Thyroid gland (tissue), 4 donors: Measurements from ENCODE around the gene RYR2. TPM values are rescaled to one million over a fixed set of nuclear protein-coding genes. Genes with fewer than 3 reads are reported as not detected.
"Not testable (repeated sequence)": the region's sequence is repeated elsewhere in the genome, so short reads cannot be mapped to it uniquely, and the experiment has no call there.

Experiments
- DNase-seq, 2 donors: peaks; one replicate each; pipeline ENCODE4 v3.0.0-alpha.2; 2019
- H3K27ac ChIP-seq, 3 donors: fragments of 200-600 bp; sonication (generic); 1 replicate in 2 of 3; 2 replicates in 1 of 3; pipeline ENCODE4 v1.5.1; 2016 to 2019; ENCODE audit warnings: mild to moderate bottlenecking in 1 of 3, moderate library complexity in 1 of 3
- H3K27me3 ChIP-seq: fragments of 200-600 bp; sonication (generic); one replicate; pipeline ENCODE4 v1.5.1; 2019
- H3K36me3 ChIP-seq, 2 donors: fragments of 200-600 bp; sonication (generic); one replicate each; pipeline ENCODE4 v1.5.1; 2016 to 2019
- H3K4me1 ChIP-seq, 2 donors: fragments of 200-600 bp; sonication (generic); one replicate each; pipeline ENCODE4 v1.5.1; 2017 to 2019
- H3K4me3 ChIP-seq, 3 donors: fragments of 200-600 bp; sonication (generic); replicated peaks in 1 of 3; 1 replicate in 2 of 3; 2 replicates in 1 of 3; pipeline ENCODE4 v1.5.1; 2016; ENCODE audit warnings: mild to moderate bottlenecking in 1 of 3
- H3K9me3 ChIP-seq: fragments of 200-600 bp; sonication (generic); one replicate; pipeline ENCODE4 v1.5.1; 2017
- CTCF ChIP-seq, 6 experiments: fragments of 200-600 bp in 3 of 6; fragments of 450-650 bp in 3 of 6; sonication (generic) in 3 of 6; IDR thresholded peaks; one replicate each; pipeline ENCODE4 v1.5.1; 2016 to 2019; ENCODE audit warnings: antibody characterized with exemption in 6 of 6, mild to moderate bottlenecking in 2 of 6, inconsistent platforms in 1 of 6, moderate library complexity in 1 of 6
- POLR2A ChIP-seq, 2 donors: fragments of 450-650 bp; IDR thresholded peaks; one replicate each; pipeline ENCODE4 v1.6.1; 2017; ENCODE audit warnings: antibody characterized with exemption in 2 of 2, mild to moderate bottlenecking in 2 of 2, moderate library complexity in 1 of 2
- WGBS, 2 donors: methylation state at CpG; one replicate each; pipeline ENCODE4 v1.1.5; 2017; 5-methylcytosine and 5-hydroxymethylcytosine counted together
- intact Hi-C: fragments of 100-400 bp; cut with DNase I; formaldehyde crosslinking; loops from one replicate; pipeline ENCODE4 v1.15.1; 2023
- total RNA-seq, 4 donors: library from RNA; depleted of rRNA; stranded (reverse); fragments of >200 nt; gene quantifications; one replicate each; pipeline ENCODE4 v1.2.3, GENCODE V29; 2016

Gene RYR2
- total RNA-seq, 4 donors from 2014 or later: 6.6 to 31.8 (median 28.2) TPM

- H3K4me1 ChIP-seq: peaks cover 24% of the 10 kb centered on the region in 2 donors
- H3K4me3 ChIP-seq: no peak overlapping the region
- intact Hi-C loops: no loop called here
- H3K36me3 ChIP-seq: no peaks in the 10 kb centered on the region
- H3K27me3 ChIP-seq: no peaks in the 10 kb centered on the region
- peak overlapping the region in 2 of 3 donors; percentile 3 to 13 for H3K27ac ChIP-seq
- DNase-seq: no peak
- 83 to 84% methylated on average over 5 of the region's 5 CpGs for whole genome bisulfite sequencing, 2 donors
- no peaks in the 10 kb centered on the region for H3K9me3 ChIP-seq
- TF ChIP-seq CTCF (IDR thresholded peaks at IDR 0.05): no peak
- TF ChIP-seq POLR2A (IDR thresholded peaks at IDR 0.05): no peak
Observed at GRCh38 chr1:237141502-237141901, 99.5 kb downstream of the RYR2 start.

GRCh38 chr1:237145379-237146135 is 103.6 kb downstream of the RYR2 start:
- no peak for DNase-seq
- peak overlapping the region; percentile 48 to 60 (median 58) for H3K27ac ChIP-seq
- 60 to 70% methylated on average over 4 of the region's 4 CpGs for WGBS, 2 donors
- H3K27me3 ChIP-seq: no peaks in the 10 kb centered on the region
- no peak overlapping the region for H3K4me3 ChIP-seq
- H3K4me1 ChIP-seq: peaks cover 43 to 45% of the 10 kb centered on the region in 2 donors
- no peaks in the 10 kb centered on the region for H3K9me3 ChIP-seq
- intact Hi-C loops: no loop called here
- TF ChIP-seq POLR2A (IDR thresholded peaks at IDR 0.05): no peak
- no peak for TF ChIP-seq CTCF (IDR thresholded peaks at IDR 0.05)
- no peaks in the 10 kb centered on the region for H3K36me3 ChIP-seq

- TF ChIP-seq CTCF (IDR thresholded peaks at IDR 0.05) (no peak), POLR2A (IDR thresholded peaks at IDR 0.05) (no peak)
- Histone ChIP-seq H3K4me1 (peaks cover 42% of the 10 kb centered on the region in 2 donors), H3K4me3 (no peak overlapping the region), H3K27ac (peak overlapping the region; percentile 48 to 60 (median 58)), H3K9me3 (no peaks in the 10 kb centered on the region), H3K36me3 (no peaks in the 10 kb centered on the region), H3K27me3 (no peaks in the 10 kb centered on the region)
- DNase-seq: peak; percentile 15 to 18
- intact Hi-C loops: no loop called here
- WGBS, 2 donors: 14 to 21% methylated on average over 7 of the region's 7 CpGs
Observed at GRCh38 chr1:237146241-237146640, 104.3 kb downstream of the RYR2 start.

GRCh38 chr1:237149857-237150256 is 107.9 kb downstream of the RYR2 start:
- TF ChIP-seq CTCF (IDR thresholded peaks at IDR 0.05): no peak
- TF ChIP-seq POLR2A (IDR thresholded peaks at IDR 0.05): no peak
- no peak overlapping the region for H3K4me3 ChIP-seq
- intact Hi-C loops: no loop called here

GRCh38 chr1:237151979-237152378 is 110.0 kb downstream of the RYR2 start:
- H3K4me3 ChIP-seq, H3K27me3 ChIP-seq, H3K9me3 ChIP-seq, H3K27ac ChIP-seq, intact Hi-C loops, DNase-seq, H3K36me3 ChIP-seq: not testable (repeated sequence)
- WGBS, 2 donors: 87 to 91% methylated on average over 6 of the region's 6 CpGs
- peaks cover 20 to 24% of the 10 kb centered on the region in 2 donors for H3K4me1 ChIP-seq

More at GRCh38 chr1:237149857-237150256, 107.9 kb downstream of the RYR2 start:
- 91 to 98% methylated on average over 3 of the region's 3 CpGs for WGBS, 2 donors
- H3K27ac ChIP-seq: no peak overlapping the region
- no peak for DNase-seq
- H3K4me1 ChIP-seq: peaks cover 38 to 43% of the 10 kb centered on the region in 2 donors
- H3K9me3 ChIP-seq: no peaks in the 10 kb centered on the region
- no peaks in the 10 kb centered on the region for H3K27me3 ChIP-seq
- H3K36me3 ChIP-seq: no peaks in the 10 kb centered on the region
